GM18861 (cell line): ENCODE measurements around the gene ZFP36L2.
"Not testable (repeated sequence)": the region's sequence is repeated elsewhere in the genome, so short reads cannot be mapped to it uniquely, and the experiment has no call there.

Experiments
- ATAC-seq: cut with Tn5 transposase; IDR thresholded peaks from one replicate; pipeline ENCODE4 v1.9.1; 2021; ENCODE audit not compliant: unreplicated experiment

The ZFP36L2 gene

GRCh38 chr2:43210125-43210466 lies 16.3 kb downstream of the ZFP36L2 start:
- no peak for ATAC-seq

GRCh38 chr2:43209204-43209717 lies 17.1 kb downstream of the ZFP36L2 start:
- ATAC-seq: no peak

GRCh38 chr2:43207553-43208300 lies 18.7 kb downstream of the ZFP36L2 start:
- ATAC-seq: no peak

GRCh38 chr2:43206602-43207001 lies 19.8 kb downstream of the ZFP36L2 start:
- no peak for ATAC-seq

GRCh38 chr2:43203373-43203772 lies 23.0 kb downstream of the ZFP36L2 start:
- ATAC-seq: no peak

- ATAC-seq: no peak
Observed at GRCh38 chr2:43202289-43202688, 24.1 kb downstream of the ZFP36L2 start.

GRCh38 chr2:43201497-43201896 lies 24.9 kb downstream of the ZFP36L2 start:
- no peak for ATAC-seq

- no peak for ATAC-seq
Observed at GRCh38 chr2:43201016-43201415, 25.4 kb downstream of the ZFP36L2 start.

GRCh38 chr2:43199492-43200488 lies 26.6 kb downstream of the ZFP36L2 start:
- ATAC-seq: no peak

- ATAC-seq: no peak
Observed at GRCh38 chr2:43198263-43198662, 28.1 kb downstream of the ZFP36L2 start.

- ATAC-seq: no peak
Observed at GRCh38 chr2:43197588-43197896, 28.9 kb downstream of the ZFP36L2 start.

GRCh38 chr2:43196768-43197587 lies 29.4 kb downstream of the ZFP36L2 start:
- ATAC-seq: no peak

GRCh38 chr2:43194121-43194869 lies 32.1 kb downstream of the ZFP36L2 start:
- ATAC-seq: peak; percentile 34

- ATAC-seq: no peak
Observed at GRCh38 chr2:43193652-43194120, 32.7 kb downstream of the ZFP36L2 start.

- no peak for ATAC-seq
Observed at GRCh38 chr2:43192744-43193651, 33.4 kb downstream of the ZFP36L2 start.

- ATAC-seq: no peak
Observed at GRCh38 chr2:43191947-43192516, 34.4 kb downstream of the ZFP36L2 start.

GRCh38 chr2:43190311-43191052 lies 35.9 kb downstream of the ZFP36L2 start:
- no peak for ATAC-seq

- ATAC-seq: not testable (repeated sequence)
Observed at GRCh38 chr2:43189861-43190260, 36.5 kb downstream of the ZFP36L2 start.
